LNCaP clone FGC (cell line): Measurements from ENCODE around the gene BLACAT1.

Source experiments
- DNase-seq: peaks from one replicate; pipeline ENCODE4 v3.0.0-alpha.2; 2011; ENCODE audit warnings: low read depth
- H3K4me3 ChIP-seq: 2 replicates; pipeline ENCODE4 v1.5.1; 2011; ENCODE audit warnings: mild to moderate bottlenecking, low read depth, low read length, control low read depth
- CTCF ChIP-seq: IDR thresholded peaks from 2 replicates; pipeline ENCODE4 v1.5.1; 2012; ENCODE audit warnings: mild to moderate bottlenecking; ENCODE audit not compliant: control insufficient read depth, insufficient read depth; ENCODE audit errors: extremely low read depth

BLACAT1 gene

GRCh38 chr1:205500240-205501233 is 44.7 kb upstream of the BLACAT1 start:
- no peak for DNase-seq
- no peak overlapping the region for H3K4me3 ChIP-seq
- TF ChIP-seq CTCF: no peak

DNA sequence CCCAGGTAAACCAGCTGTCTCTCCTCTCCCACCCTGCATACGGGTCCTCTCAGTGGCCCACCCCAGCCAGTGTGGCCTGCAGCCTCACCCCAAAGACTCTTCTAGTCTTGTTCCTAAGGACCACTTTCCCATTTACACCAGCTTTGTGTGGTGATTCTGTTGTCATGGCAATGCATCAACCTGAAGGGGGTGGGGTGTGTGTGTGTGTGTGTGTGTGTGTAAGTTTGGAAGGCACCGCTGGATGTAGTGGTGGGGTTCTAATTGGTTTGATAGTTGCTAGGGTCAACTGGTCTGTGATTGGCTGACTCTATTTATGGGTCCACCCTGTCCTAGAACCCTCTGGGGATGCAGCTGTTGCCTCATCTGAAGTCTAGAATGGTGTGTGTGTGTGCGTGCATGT is 43.9 kb upstream of the BLACAT1 start:
- DNase-seq: no peak
- TF ChIP-seq CTCF: no peak
- H3K4me3 ChIP-seq: no peak overlapping the region

DNA sequence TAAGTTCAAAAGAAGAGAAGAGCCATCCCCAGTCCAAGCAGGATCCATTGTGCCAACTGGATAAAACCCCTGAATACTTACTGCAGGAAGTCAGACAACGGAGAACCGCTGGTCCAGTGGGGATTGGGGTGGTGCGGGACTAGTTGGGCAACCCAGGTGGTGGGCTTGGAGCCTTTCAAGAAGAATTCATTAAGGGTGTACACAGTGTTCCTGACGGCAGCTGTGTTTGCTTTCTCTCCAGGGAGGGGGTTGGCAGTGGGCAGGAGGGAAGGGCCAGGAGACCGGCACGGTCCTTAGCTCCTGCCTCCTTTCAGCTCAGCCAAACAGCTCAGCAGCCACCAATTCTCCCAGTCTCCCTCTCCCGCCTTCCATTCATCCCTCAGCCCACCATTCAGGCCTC is 41.5 kb upstream of the BLACAT1 start:
- DNase-seq: no peak
- no peak for TF ChIP-seq CTCF
- no peak overlapping the region for H3K4me3 ChIP-seq

GRCh38 chr1:205496661-205497060 is 40.8 kb upstream of the BLACAT1 start:
- H3K4me3 ChIP-seq: no peak overlapping the region
- no peak for DNase-seq
- TF ChIP-seq CTCF: no peak

- no peak for DNase-seq
- no peak overlapping the region for H3K4me3 ChIP-seq
- no peak for TF ChIP-seq CTCF
Measured at GRCh38 chr1:205495237-205495823, 39.5 kb upstream of the BLACAT1 start.

DNA sequence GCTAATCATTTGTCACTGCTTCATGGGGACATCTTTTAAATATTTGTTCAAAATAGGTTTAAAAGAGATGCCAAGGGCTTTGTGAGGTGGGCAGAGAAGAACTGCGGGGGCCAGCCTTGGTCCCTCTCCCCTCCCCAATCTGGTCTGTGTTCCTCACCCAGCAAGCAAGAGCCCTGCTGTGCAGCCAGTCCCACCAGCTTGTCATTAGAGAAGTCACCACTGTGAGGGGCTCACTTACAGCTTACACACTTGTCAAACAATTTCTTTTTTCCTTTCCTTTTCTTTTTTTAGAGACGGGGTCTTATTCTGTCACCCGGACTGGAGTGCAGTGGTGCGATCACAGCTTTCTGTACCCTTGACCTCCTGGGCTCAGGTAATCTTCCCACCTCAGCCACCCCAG is 38.3 kb upstream of the BLACAT1 start:
- no peak for DNase-seq
- TF ChIP-seq CTCF: no peak
- no peak overlapping the region for H3K4me3 ChIP-seq
